ELF-1 (cell line): Measurements from ENCODE around the gene FBXL16.

Source experiments
- DNase-seq: peaks from one replicate; pipeline ENCODE4 v3.0.0-alpha.2; 2016; ENCODE audit warnings: low read depth, low spot score

Gene FBXL16

DNA sequence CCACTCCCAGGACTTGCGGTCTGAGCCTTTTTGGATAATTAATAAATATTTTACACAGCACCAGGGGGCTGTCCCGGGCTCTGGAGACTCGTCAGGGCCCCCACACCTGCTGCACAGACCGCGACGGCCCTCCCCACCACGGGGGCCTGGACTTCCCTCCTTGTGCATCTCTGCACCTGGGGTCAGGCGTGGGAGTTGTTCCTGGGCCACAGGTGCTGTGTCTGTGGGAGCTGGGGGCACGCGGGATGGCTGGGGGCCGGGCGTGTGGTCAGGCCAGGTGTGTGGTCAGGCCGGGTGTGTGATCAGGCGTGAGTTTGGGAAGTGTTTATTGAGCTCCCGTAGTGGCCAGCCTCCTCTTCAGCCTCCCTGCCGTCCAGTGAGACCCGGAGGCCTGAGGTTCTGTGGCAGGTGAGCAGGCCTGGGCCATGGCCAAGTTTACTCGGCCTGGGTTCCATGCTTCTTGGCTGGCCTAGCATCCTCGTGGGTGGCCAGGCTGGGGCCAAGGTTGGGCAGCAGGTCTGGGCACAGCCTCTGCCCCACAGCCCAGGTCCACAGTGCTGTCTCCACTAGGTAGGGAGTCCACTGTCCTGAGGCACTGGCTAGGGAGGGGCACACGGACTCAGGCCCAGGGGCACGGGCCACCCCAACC is 27.3 kb downstream of the FBXL16 start:
- no peak for DNase-seq

DNA sequence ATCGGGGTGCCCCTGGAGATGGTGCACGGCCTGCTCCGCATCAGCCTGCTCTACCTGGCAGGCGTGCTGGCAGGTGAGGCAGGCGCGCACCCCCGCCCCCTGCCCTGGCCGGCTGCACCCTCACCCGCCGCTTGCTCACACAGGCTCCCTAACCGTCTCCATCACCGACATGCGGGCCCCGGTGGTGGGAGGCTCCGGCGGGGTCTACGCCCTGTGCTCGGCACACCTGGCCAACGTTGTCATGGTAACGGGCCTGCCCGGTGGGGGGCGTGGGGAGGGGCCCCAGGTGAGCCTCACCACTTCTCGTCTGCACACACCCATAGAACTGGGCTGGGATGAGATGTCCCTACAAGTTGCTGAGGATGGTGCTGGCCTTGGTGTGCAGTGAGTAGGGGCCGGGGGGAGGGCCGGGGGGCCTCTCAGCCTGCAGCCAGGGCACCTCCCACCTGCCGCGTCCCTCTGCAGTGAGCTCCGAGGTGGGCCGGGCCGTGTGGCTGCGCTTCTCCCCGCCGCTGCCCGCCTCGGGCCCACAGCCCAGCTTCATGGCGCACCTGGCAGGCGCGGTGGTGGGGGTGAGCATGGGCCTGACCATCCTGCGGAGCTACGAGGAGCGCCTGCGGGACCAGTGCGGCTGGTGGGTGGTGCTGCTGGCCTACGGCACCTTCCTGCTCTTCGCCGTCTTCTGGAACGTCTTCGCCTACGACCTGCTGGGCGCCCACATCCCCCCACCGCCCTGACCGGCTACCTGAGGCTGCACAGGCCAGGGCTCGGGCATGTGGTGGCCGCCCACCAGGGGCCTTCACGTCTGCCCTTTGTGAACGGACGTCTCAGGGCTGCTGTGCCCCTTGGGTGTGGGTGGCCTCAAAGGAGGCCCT is 28.0 kb downstream of the FBXL16 start:
- no peak for DNase-seq

DNA sequence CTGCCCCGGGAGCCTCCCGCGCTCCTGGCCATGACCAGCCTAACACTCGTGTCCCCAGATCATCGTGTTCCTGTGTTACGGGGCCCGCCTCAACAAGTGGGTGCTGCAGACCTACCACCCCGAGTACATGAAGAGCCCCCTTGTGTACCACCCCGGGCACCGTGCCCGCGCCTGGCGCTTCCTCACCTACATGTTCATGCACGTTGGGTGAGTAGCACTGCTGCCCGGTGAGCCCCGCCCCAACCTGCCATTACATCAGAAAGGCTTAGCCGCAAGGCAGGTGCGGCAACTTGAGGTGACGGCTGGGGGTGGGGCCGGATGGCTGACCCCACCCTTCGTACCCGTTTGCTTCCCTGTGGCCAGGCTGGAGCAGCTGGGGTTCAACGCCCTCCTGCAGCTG is 28.7 kb downstream of the FBXL16 start:
- DNase-seq, result no peak

DNA sequence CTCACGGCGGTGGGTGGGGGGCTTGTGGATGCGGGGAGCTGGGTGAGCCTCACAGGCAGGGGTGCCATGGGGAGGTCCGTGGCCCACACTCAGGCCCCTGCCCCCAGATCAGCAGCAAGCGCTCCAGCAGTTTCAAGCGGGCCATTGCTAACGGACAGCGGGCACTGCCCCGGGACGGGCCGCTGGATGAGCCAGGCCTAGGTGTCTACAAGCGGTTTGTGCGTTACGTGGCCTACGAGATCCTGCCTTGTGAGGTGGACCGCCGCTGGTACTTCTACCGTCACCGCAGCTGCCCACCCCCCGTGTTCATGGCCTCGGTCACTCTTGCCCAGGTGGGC is 29.1 kb downstream of the FBXL16 start:
- DNase-seq, result no peak

DNA sequence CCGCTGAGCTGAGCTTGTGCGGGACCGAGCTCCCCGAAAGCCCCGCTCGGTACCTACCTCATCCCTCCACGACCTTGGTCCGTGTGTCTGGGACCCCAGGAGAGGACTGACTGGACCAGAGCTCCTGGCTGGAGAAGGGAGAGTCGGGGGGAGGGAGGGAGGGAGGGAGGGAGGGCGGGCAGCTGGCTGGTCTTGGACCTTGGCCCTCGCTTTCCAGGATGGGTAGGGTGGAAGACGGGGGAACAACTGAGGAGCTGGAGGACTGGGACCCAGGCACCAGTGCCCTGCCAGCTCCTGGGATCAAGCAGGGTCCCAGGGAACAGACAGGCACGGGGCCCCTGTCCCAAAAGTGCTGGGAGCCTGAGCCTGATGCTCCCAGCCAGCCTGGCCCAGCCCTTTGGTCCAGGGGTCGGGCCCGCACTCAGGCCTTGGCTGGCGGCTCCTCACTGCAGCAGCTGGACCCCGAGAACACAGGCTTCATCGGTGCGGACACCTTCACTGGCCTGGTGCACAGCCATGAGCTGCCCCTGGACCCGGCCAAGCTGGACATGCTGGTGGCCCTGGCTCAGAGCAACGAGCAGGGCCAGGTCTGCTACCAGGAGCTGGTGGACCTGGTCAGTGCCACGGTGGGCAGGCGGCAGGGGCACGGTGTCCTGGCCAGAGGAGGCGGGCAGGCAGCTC is 29.6 kb downstream of the FBXL16 start:
- no peak for DNase-seq

DNA sequence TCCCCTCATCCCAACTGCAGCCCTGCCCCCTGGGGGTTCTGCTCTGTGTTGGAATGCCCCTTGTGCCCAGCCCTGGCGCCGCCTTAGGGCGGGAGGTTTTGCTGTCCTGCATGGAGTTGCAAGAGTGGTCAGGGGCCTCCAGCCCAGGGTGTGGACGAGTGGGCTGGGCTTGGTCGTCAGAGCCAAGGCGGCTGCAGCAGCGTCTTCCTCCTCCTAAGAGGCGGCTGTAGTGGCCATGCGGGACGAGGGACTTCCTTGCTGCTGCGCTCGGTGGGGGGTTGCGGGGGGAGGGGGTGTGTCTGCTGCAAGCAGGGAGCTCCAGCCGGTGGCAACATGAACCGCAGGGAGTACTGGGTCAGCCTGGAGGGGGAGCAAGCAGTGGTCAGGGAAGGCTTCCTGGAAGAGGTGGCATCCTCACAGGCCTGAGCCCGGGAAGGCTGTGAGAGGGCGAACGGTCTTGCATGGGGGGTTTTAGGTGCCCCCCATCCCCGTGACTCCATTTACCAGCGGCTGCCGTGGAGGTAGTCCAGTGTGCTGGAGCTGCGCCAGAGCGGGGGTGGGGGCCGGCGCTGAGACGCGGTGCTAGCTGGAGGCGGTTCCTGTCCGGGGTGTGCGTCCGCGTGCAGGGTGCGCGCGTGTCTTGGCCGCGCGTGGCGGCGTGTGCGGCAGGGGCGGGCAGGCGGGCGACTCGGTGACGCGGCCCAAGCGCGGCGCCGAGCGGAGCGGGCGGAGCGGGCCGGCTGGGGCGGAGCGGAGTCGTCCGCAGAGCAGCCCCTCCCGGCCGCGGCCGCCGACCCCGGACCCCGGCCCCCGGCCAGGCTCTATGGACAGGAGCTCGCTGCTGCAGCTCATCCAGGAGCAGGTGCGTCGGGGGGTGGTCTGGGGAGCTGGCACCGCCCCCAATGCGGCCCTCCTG is 30.4 kb downstream of the FBXL16 start, which contains the start of gene RHBDL1:
Gene RHBDL1, plus strand, starts transcription at position 704 of the 916 bp plus-strand sequence. Its CDS starts 120 bp downstream, at position 824.
- peak; percentile 66 for DNase-seq

DNA sequence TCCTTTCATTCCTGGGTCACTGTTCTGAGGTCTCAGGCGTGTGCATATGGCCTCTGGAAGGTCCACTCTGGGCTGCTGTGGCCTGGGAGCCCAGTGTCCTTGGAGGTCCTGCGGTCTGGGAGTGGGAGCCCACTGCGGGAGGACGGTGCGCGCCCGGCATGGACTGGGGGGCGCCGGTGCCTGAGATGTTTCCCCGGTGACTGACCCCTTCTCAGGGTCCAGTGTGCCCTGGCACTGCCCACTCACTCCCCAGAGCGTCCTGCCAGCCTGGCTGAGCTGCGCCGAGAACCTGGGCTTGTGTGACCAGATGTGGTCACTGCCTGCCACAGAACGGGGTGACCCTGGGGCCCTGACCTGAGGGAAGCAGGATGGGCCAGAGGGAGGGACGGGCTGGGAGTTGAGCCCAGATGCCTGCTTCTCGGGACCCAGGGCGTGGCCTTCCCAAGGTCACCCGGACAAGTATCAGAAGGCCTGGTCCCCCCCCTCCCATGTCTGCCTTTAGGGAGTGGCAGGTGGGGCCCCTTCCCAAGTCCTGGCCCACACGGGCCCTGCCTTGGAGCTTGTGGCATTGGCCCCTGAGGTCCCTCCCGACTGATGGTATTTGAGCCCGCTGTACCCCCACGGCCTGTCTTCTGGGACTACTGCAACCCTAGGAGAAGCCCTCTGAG is 31.3 kb downstream of the FBXL16 start:
- DNase-seq, result no peak

DNA sequence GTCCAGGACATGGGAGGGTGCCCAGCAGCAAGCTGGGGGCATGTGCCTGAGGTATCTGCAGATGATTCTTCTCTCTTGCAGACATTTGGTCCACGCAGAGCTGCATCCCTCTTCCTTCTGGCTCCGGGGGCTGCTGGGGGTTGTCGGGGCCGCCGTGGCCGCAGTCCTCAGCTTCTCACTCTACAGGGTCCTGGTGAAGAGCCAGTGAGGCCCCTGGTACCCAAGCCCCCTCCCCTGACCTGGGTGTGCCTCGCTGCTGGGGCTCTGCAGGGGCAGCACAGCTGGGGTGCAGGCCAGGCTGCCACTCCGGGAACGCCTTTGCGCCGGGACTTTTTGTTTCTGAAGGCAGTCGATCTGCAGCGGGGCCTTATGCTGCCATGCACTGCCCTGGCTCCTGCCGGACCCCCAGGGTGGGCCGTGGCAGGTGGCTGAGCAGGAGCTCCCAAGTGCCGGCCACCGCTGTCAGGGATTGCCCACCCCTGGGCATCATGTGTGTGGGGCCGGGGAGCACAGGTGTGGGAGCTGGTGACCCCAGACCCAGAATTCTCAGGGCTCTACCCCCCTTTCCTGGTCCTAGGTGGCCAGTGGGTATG is 32.1 kb downstream of the FBXL16 start:
- DNase-seq, result no peak

DNA sequence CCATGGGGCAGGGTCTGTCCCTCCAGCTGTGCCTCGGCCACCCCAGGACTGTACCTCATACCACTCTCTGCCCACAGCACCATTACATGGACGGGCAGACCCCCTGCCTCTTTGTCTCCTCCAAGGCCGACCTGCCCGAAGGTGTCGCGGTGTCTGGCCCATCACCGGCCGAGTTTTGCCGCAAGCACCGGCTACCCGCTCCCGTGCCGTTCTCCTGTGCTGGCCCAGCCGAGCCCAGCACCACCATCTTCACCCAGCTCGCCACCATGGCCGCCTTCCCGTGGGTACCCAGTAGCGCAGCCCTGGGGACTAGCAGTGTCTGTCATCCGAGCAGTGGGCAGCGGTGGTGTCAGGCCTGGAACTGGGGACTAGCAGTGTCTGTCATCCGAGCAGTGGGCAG is 32.8 kb downstream of the FBXL16 start:
- DNase-seq, result no peak

DNA sequence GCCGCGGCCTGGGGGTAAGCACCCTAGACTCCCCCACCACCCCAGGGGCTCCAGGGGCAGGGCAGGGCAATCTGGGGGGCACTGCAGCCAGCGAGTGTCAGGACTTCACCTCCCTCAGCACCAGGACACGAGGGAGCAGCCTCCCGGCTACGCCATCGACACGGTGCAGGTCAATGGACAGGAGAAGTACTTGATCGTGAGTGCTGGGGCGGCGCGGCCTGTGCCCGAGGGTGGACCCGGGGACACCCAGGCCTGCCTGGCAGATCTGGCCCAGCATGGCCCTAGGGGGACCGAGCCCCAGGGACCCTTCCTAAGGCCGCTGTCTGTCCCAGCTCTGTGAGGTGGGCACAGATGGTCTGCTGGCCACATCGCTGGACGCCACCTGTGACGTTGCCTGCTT is 33.2 kb downstream of the FBXL16 start:
- no peak for DNase-seq

DNA sequence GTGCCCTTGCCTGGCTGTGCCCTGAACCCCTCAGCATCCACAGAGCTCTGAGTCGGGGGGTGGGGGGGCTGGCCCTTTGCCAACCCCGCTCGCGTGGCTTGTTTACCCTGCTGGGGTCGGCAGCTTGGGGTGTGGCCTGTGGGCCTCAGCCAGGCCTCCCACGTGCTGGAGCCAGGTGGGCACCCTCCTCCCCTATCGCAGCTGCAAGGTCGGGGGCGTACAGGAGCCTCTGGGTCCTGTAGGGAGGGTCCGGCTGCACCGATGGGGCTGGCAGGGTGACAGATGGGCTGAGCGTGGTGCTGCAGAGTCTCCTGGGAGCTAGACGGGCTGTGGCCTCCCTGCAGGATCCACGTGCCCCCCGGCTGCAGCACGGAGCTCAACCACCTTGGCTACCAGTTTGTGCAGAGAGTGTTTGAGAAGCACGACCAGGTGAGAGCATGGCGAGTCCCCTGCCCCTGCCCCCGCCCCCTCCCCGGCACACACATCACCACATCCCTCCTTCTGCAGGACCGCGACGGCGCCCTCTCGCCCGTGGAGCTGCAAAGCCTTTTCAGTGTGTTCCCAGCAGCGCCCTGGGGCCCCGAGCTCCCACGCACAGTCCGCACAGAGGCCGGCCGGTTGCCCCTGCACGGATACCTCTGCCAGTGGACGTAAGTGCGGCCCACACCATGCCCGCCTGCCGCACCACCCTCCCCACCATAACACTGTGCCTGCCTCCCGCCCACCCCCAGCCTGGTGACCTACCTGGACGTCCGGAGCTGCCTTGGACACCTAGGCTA is 34.1 kb downstream of the FBXL16 start:
- DNase-seq, result no peak

DNA sequence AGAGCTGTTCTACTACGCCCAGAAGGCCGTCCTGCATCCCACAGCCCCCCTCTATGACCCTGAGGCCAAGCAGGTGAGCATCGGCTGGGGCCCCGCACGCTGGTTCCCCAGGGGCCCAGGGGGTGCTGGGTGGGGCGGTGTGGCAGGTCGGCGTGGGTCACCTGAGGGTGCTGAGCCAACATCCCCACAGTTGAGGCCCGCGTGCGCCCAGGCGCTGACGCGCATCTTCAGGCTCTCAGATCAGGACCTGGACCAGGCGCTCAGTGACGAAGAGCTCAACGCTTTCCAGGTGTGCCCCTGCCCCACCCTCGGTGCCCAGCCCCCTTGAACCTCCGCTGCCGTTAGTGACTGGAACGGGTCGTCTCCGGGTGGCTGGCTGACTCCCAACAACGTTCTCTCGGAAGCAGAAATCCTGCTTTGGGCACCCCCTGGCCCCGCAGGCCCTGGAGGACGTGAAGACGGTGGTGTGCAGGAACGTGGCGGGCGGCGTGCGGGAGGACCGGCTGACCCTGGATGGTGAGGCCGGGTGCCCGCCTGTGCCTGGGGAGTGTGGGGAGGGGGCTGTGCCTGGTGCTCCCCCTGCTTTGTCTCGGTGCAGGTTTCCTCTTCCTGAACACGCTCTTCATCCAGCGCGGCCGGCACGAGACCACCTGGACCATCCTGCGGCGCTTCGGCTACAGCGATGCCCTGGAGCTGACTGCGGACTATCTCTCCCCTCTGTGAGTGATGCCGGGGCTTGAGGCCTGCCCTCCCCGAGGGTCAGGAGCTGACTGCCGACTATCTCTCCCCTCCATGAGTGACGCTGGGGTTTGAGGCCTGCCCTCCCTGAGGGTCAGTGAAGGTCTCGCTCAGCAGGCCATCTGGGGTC is 34.9 kb downstream of the FBXL16 start:
- no peak for DNase-seq

DNA sequence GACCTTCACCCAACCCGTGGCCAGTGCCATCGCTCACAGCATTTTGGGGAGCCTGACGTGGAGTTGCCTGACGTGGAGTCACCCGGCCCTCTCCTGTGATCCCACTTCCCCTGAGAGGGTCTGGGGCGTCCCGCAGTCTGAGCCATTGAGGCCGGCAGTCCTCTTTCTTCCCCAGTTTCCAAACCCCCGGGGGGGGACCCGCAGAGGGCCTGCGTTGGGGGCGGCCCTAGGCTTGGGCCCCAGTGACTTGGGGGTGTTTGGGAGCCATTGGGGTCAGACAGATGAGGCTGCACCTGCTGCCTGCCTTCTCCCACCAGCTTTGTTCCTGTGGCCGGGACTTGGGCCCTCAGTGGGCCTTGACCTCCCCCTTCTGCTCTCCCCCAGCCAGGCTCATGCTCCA is 35.9 kb downstream of the FBXL16 start:
- DNase-seq, result no peak

DNA sequence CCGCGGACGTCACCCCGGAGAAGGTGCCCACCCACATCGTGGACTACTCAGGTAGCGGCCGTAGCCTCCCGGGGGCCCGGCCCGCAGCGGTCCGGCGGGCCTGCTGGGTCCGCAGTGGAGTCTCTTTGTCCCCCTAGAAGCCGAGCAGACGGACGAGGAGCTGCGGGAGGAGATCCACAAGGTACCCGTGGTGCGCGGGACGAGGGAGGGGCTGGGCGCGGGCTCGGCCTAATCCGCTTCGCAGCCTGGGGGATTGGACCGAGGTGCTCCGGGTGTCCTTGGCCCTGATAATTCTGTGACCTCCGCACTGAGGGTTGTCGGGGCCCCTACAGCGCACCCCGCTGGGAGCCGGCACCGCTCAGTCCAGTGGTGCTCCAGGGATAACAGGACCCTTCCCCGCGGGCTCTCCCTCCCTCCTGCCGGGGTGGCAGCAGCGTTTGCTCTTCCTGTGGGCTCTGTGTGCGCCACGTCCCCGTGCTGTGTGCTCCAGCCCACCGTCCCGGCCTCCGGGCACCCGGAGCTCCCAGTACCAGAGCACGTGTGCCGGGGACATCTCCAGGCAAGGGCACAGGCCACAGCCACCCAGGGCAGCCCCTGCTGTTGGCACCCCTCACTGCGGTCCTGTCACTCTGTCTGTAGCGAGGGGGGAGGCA is 37.0 kb downstream of the FBXL16 start:
- DNase-seq, result no peak

DNA sequence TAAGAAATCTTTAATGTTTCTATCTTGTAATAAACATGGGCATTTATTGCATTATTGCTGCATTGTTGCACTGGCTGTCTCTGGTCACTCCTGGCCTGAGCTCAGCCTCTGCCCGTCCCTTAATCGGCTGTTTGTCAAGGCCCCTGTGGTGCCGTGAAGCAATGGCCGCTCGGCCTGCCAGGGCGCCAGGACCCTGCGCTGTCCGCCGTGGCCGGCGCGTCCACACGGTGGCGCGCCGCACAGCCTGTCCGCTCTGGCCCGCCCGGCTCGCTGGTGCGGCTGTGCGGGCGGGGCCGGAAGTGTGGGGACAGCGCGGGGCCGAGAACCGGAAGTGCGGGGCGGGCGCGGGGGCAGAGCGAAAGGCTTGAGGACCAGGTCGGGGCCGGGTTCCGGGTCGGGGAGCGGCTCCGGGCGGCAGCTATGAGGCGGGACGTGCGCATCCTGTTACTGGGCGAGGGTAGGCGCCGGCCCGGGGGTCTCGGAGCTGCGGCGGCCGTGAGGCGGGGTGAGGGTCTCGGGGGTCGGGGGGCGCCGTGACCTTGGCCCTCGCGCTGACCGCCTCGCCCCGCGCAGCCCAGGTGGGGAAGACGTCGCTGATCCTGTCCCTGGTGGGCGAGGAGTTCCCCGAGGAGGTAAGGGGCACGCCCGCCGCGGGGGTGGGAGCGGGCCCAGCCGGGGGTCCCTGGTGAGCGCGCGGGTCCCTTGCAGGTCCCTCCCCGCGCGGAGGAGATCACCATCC is 37.7 kb downstream of the FBXL16 start, which contains the start of gene RHOT2:
Gene RHOT2, plus strand, starts transcription at position 353 of the 739 bp plus-strand sequence. Its CDS starts 68 bp downstream, at position 421.
- peak; percentile 93 for DNase-seq

DNA sequence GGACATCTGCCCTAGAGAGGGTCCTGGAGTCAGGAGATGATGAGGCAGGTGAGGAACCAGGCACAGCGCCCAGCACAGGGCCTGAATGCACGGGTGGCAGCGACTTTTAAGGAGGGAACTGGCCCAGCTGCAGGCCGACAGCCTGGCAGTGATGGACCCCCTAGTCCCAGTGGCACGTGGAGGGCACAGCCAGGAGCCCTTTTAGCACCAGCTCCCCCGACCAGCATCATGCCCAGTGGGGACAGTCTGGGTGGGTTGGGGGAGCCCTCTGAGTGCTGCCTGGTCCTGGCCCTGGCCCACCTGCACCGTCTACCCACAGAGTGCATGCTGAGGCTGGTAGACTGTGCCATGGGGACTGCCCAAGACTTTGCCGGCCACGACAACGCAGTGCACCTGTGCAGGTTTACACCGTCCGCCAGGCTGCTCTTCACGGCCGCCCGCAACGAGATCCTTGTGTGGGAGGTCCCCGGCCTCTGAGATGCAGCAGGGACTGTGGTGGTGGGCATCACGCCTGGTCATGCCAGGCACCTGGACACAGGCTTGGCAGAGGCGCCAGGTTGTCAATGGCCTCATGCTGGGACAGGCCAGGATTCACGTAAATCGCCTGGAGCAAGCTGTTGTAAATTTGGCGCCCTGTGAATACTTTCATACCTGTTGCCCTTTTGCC is 38.4 kb downstream of the FBXL16 start:
- DNase-seq, result no peak

DNA sequence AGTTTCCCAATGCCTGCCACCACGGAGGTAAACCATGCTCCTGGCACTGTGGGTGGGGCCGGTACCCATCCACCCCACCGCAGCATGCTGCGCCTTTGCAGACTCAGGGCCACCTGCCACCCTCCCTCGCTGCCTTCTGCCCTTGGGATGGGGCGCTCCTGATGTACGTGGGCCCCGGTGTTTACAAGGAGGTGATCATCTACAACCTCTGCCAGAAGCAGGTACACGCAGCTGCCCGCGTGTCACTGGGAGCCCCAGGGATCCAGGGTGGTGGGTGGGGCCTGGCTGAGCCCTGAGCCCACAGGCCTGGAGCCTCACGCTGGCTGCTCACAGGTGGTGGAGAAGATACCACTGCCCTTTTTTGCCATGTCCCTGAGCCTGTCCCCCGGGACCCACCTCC is 39.0 kb downstream of the FBXL16 start:
- DNase-seq, result no peak
